H9 (cell line): ENCODE data around the gene GRM5. TPM values are rescaled to one million over a fixed set of nuclear protein-coding genes. Genes with fewer than 3 reads are reported as not detected.
A peak's percentile ranks its signal among the peaks of the same experiment; 100 is the strongest.
"Not testable (repeated sequence)": the region's sequence is repeated elsewhere in the genome, so short reads cannot be mapped to it uniquely, and the experiment has no call there.

Experiments
- DNase-seq: peaks from one replicate; pipeline ENCODE4 v3.0.0-alpha.2; 2017
- H2AFZ ChIP-seq: one replicate; pipeline ENCODE4 v1.6.1; 2013; ENCODE audit warnings: mild to moderate bottlenecking, low read length, control low read depth, moderate library complexity
- H2AK5ac ChIP-seq: 2 replicates; pipeline ENCODE4 v1.6.1; 2013; ENCODE audit warnings: low read length, control low read depth, mixed read lengths; ENCODE audit not compliant: insufficient read length
- H2BK120ac ChIP-seq: one replicate; pipeline ENCODE4 v1.6.1; 2013; ENCODE audit warnings: low read depth, mild to moderate bottlenecking, low read length, control low read depth, inconsistent platforms; ENCODE audit not compliant: poor library complexity, severe bottlenecking
- H2BK12ac ChIP-seq: 2 replicates; pipeline ENCODE4 v1.6.1; 2013; ENCODE audit warnings: low read length, control low read depth, mixed read lengths, low read depth; ENCODE audit not compliant: insufficient read length
- H2BK15ac ChIP-seq: 2 replicates; pipeline ENCODE4 v1.6.1; 2013; ENCODE audit warnings: low read depth, low read length, control low read depth
- H2BK20ac ChIP-seq: one replicate; pipeline ENCODE4 v1.6.1; 2013; ENCODE audit warnings: low read depth, mild to moderate bottlenecking, low read length, control low read depth, inconsistent platforms; ENCODE audit not compliant: poor library complexity, severe bottlenecking
- H2BK5ac ChIP-seq: 2 replicates; pipeline ENCODE4 v1.6.1; 2013; ENCODE audit warnings: low read length, control low read depth, mixed read lengths; ENCODE audit not compliant: insufficient read length
- H3K14ac ChIP-seq: 2 replicates; pipeline ENCODE4 v1.6.1; 2013; ENCODE audit warnings: low read length, control low read depth; ENCODE audit not compliant: insufficient read depth
- H3K18ac ChIP-seq: 2 replicates; pipeline ENCODE4 v1.6.1; 2013; ENCODE audit warnings: low read depth, mild to moderate bottlenecking, mixed read lengths, low read length, control low read depth; ENCODE audit not compliant: insufficient read length
- H3K23ac ChIP-seq: 2 replicates; pipeline ENCODE4 v1.6.1; 2013; ENCODE audit warnings: low read length, control low read depth, mixed read lengths, low read depth; ENCODE audit not compliant: insufficient read length
- H3K23me2 ChIP-seq: 2 replicates; pipeline ENCODE4 v1.6.1; 2013; ENCODE audit warnings: low read depth, mild to moderate bottlenecking, mixed read lengths, low read length, control low read depth; ENCODE audit not compliant: insufficient read length, poor library complexity, severe bottlenecking
- H3K27ac ChIP-seq: 2 replicates; pipeline ENCODE4 v1.5.1; 2013; ENCODE audit warnings: low read length, control low read depth, mixed read lengths, low read depth; ENCODE audit not compliant: insufficient read length
- H3K27me3 ChIP-seq: 2 replicates; pipeline ENCODE4 v1.6.1; 2013; ENCODE audit warnings: low read length, control low read depth, inconsistent platforms; ENCODE audit not compliant: insufficient read depth
- H3K4ac ChIP-seq: 2 replicates; pipeline ENCODE4 v1.6.1; 2013; ENCODE audit warnings: low read depth, mild to moderate bottlenecking, control low read depth, inconsistent platforms, low read length, moderate library complexity
- H3K4me1 ChIP-seq: 2 replicates; pipeline ENCODE4 v1.6.1; 2013; ENCODE audit warnings: low read length, control low read depth, inconsistent platforms; ENCODE audit not compliant: insufficient read depth
- H3K4me2 ChIP-seq: 2 replicates; pipeline ENCODE4 v1.6.1; 2013; ENCODE audit warnings: low read length, control low read depth, mixed read lengths; ENCODE audit not compliant: insufficient read length, insufficient read depth
- H3K56ac ChIP-seq: 2 replicates; pipeline ENCODE4 v1.6.1; 2013; ENCODE audit warnings: low read depth, mild to moderate bottlenecking, mixed read lengths, low read length, control low read depth; ENCODE audit not compliant: insufficient read length
- H3K79me1 ChIP-seq: 2 replicates; pipeline ENCODE4 v1.6.1; 2013; ENCODE audit warnings: low read depth, mild to moderate bottlenecking, moderate library complexity, low read length, control low read depth, inconsistent platforms; ENCODE audit not compliant: insufficient read depth, poor library complexity, severe bottlenecking
- H3K79me2 ChIP-seq: 2 replicates; pipeline ENCODE4 v1.6.1; 2013; ENCODE audit warnings: low read length, control low read depth, inconsistent platforms; ENCODE audit not compliant: insufficient read depth
- H3K9ac ChIP-seq: 2 replicates; pipeline ENCODE4 v1.6.1; 2013; ENCODE audit warnings: low read length, control low read depth, mixed read lengths; ENCODE audit not compliant: insufficient read length; ENCODE audit errors: extremely low read depth
- H3K9me3 ChIP-seq: one replicate; pipeline ENCODE4 v1.6.1; 2013; ENCODE audit warnings: low read depth, low read length, inconsistent platforms; ENCODE audit not compliant: control insufficient read depth
- H3T11ph ChIP-seq: one replicate; pipeline ENCODE4 v1.6.1; 2013; ENCODE audit warnings: mild to moderate bottlenecking, low read length, control low read depth, inconsistent platforms
- H4K20me1 ChIP-seq: one replicate; pipeline ENCODE4 v1.6.1; 2013; ENCODE audit not compliant: control insufficient read depth, insufficient read length, insufficient read depth
- H4K5ac ChIP-seq: 2 replicates; pipeline ENCODE4 v1.6.1; 2013; ENCODE audit warnings: low read depth, mild to moderate bottlenecking, mixed read lengths, low read length, control low read depth; ENCODE audit not compliant: insufficient read length
- H4K8ac ChIP-seq: replicated peaks from 2 replicates; pipeline ENCODE4 v1.6.1; 2013; ENCODE audit warnings: low read length, control low read depth, mixed read lengths, low read depth; ENCODE audit not compliant: insufficient read length
- H4K91ac ChIP-seq: 2 replicates; pipeline ENCODE4 v1.6.1; 2013; ENCODE audit warnings: low read depth, mild to moderate bottlenecking, moderate library complexity, mixed read lengths, low read length, control low read depth; ENCODE audit not compliant: insufficient read length
- H3K27ac Mint-ChIP-seq, 3 experiments: 2 replicates in 2 of 3; 3 replicates in 1 of 3; pipeline ENCODE4 v1.8.0; 2020 to 2021; ENCODE audit warnings: mixed read lengths in 3 of 3, mild to moderate bottlenecking in 1 of 3, moderate library complexity in 1 of 3
- H3K27me3 Mint-ChIP-seq: 2 replicates; pipeline ENCODE4 v1.8.0; 2021; ENCODE audit warnings: low read depth, mild to moderate bottlenecking, moderate library complexity, mixed read lengths
- H3K36me3 Mint-ChIP-seq, 3 experiments: 2 replicates in 2 of 3; 3 replicates in 1 of 3; pipeline ENCODE4 v1.8.0; 2020 to 2021; ENCODE audit warnings: low read depth in 3 of 3, mixed read lengths in 3 of 3; ENCODE audit not compliant: insufficient read depth in 1 of 3
- H3K4me1 Mint-ChIP-seq, 2 experiments: 2 replicates each; pipeline ENCODE4 v1.8.0; 2020; ENCODE audit warnings: mixed read lengths in 2 of 2
- H3K4me3 Mint-ChIP-seq, 2 experiments: 2 replicates in 1 of 2; 3 replicates in 1 of 2; pipeline ENCODE4 v1.8.0; 2020 to 2021; ENCODE audit warnings: mild to moderate bottlenecking in 2 of 2, mixed read lengths in 2 of 2, moderate library complexity in 1 of 2
- H3K9me3 Mint-ChIP-seq, 2 experiments: 2 replicates in 1 of 2; 3 replicates in 1 of 2; pipeline ENCODE4 v1.8.0; 2020; ENCODE audit warnings: mild to moderate bottlenecking in 2 of 2, mixed read lengths in 2 of 2, moderate library complexity in 1 of 2
- WGBS: extraction: QIAGEN DNeasy Blood & Tissue Kit; methylation state at CpG from one replicate; pipeline ENCODE4 v1.1.7; 2013; ENCODE audit warnings: missing lambda C conversion rate, low lambda C conversion rate, mixed read lengths; ENCODE audit not compliant: insufficient read length; ENCODE audit errors: extremely low coverage; 5-methylcytosine and 5-hydroxymethylcytosine counted together
- total RNA-seq: library from RNA; stranded (reverse); gene quantifications from 2 replicates; pipeline ENCODE4 v1.2.1, GENCODE V29; 2021

The GRM5 gene
- total RNA-seq, 1 experiment from 2014 or later: not detected

DNA sequence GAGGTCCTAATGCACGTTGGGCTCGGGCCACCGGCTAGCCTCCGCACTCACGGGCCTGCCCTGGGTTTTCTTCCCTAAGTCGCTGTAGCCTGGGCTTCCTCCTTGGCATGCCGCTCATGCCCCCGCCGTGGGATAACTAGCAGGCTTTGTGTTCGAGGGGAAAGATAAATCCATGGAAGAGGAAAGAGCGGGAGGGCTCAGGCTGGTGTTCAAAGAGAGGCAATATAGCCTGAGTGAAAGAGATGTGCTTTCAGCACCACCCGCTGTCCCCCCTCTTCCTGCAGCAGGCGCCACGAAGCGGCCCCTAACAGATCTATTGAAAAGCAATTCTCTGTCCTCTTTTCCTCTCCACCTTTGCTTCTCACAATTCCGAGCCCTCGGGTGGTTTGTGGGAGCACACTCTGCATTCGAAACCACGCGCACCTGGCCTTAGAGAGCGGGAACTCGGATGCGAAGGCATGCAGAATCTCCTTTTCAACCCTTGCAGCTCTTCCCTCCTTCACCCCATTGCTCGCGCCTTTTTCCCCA is 2.9 kb downstream of the GRM5 start:
- not testable (repeated sequence) for H3K27ac ChIP-seq, H3K27ac Mint-ChIP-seq, H3K4me1 ChIP-seq, H4K8ac ChIP-seq, H4K91ac ChIP-seq, H3K36me3 Mint-ChIP-seq, H3T11ph ChIP-seq, H3K79me2 ChIP-seq, H2BK5ac ChIP-seq, H2BK15ac ChIP-seq, H2BK20ac ChIP-seq, H3K23ac ChIP-seq, H2BK12ac ChIP-seq, H3K79me1 ChIP-seq, H4K20me1 ChIP-seq, H3K56ac ChIP-seq, H3K18ac ChIP-seq, H2BK120ac ChIP-seq, H3K14ac ChIP-seq, H3K9me3 Mint-ChIP-seq, H4K5ac ChIP-seq, H3K4ac ChIP-seq, H2AK5ac ChIP-seq, H3K9me3 ChIP-seq, H2AFZ ChIP-seq, H3K23me2 ChIP-seq, H3K9ac ChIP-seq
- H3K4me3 Mint-ChIP-seq: peak overlapping the region; percentile 45 to 80
- H3K27me3 Mint-ChIP-seq: peaks cover 64% of the 10 kb centered on the region
- WGBS: no CpG with 5 or more reads among the region's 25 CpGs
- H3K4me1 Mint-ChIP-seq: peaks cover 25 to 26% of the 10 kb centered on the region in 2 experiments
- Histone ChIP-seq H3K27me3 (peaks cover 17% of the 10 kb centered on the region), H3K4me2 (peak overlapping the region; percentile 68)
- DNase-seq: peak; percentile 39

DNA sequence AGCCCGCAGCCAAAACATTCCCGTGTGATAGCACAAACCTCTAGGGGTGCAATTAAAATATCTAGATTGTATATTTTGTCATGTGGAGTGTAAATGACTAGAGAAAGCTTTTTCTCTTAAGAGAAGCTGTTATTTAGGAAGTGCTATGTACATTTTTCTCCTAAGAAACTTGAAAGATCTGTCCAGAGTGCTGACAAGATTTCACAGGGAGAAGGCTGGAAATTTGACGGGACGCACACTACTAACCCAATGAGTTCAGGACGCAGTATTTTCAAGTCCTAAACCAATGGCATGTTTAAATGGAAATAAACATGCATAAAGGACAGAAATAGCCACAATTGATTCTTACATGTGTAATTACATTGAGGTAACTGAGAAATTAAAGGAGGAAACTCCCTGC is 3.9 kb downstream of the GRM5 start:
- H3K27me3 ChIP-seq: peaks cover 17% of the 10 kb centered on the region
- DNase-seq, H2AFZ ChIP-seq, H2AK5ac ChIP-seq, H2BK5ac ChIP-seq, H3K27ac ChIP-seq, H3K23me2 ChIP-seq, H3K4me1 ChIP-seq, H3K27ac Mint-ChIP-seq, H3K14ac ChIP-seq, H2BK120ac ChIP-seq, H4K5ac ChIP-seq, H2BK20ac ChIP-seq, H4K20me1 ChIP-seq, H3K18ac ChIP-seq, H3K9ac ChIP-seq, H4K91ac ChIP-seq, H3K4ac ChIP-seq, H3K4me2 ChIP-seq, H3K9me3 Mint-ChIP-seq, H3K79me1 ChIP-seq, H3K9me3 ChIP-seq, H3K23ac ChIP-seq, H2BK15ac ChIP-seq, H2BK12ac ChIP-seq, H3K36me3 Mint-ChIP-seq, H3K56ac ChIP-seq, H3K79me2 ChIP-seq, H3K4me3 Mint-ChIP-seq, H4K8ac ChIP-seq, H3T11ph ChIP-seq: not testable (repeated sequence)
- Mint-ChIP-seq H3K4me1 (peaks cover 25 to 26% of the 10 kb centered on the region in 2 experiments), H3K27me3 (peaks cover 54% of the 10 kb centered on the region)
- WGBS: no CpG with 5 or more reads among the region's 5 CpGs
